ENCODE measurements around the gene SNRK.

DNA sequence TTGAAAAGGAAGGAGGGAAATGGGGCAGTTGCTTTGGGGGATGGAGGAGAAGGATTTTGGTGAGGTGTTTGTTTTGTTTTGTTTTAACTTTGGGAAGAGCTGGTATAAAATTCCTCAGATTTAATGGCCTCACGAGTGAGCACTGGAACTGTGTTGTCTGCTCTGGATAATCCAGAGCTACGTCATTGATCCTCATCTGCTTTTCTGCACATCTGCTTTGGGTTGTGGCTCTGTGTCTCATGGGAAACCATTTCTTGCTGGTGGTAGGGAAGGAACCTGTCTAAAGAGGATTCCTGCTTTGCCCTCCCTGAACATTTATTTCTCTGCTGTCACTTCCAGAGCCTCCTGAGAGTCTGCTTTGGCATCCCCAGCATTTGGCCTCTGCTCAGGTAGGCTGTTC lies 3.1 kb downstream of the SNRK start:
- TF ChIP-seq, protein P1, sequence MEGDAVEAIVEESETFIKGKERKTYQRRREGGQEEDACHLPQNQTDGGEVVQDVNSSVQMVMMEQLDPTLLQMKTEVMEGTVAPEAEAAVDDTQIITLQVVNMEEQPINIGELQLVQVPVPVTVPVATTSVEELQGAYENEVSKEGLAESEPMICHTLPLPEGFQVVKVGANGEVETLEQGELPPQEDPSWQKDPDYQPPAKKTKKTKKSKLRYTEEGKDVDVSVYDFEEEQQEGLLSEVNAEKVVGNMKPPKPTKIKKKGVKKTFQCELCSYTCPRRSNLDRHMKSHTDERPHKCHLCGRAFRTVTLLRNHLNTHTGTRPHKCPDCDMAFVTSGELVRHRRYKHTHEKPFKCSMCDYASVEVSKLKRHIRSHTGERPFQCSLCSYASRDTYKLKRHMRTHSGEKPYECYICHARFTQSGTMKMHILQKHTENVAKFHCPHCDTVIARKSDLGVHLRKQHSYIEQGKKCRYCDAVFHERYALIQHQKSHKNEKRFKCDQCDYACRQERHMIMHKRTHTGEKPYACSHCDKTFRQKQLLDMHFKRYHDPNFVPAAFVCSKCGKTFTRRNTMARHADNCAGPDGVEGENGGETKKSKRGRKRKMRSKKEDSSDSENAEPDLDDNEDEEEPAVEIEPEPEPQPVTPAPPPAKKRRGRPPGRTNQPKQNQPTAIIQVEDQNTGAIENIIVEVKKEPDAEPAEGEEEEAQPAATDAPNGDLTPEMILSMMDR (IDR thresholded peaks at IDR 0.05), result no peak
- no peak for TF ChIP-seq POLR2A (IDR thresholded peaks at IDR 0.05)

All from heart left ventricle (tissue), 13 donors.